ENCODE measurements around the gene GBP5.

DNA sequence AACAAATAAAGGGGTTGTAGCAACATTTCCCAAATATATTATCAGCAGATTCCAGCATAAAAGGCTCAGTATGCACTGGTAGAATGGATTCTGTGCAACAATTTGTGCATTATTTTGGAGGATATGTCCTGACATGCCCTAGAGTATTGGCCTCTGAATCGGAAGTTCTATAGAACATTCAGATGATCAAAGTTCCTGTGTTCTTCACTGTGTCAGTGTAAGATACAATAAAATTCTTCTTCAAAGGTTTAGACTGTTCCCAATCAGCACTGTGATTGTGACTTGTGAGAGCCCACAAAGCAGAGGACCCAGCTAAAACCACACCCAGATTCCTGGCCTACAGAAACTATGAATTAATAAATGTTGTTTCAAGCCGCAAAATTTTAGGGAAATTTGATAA lies 33.6 kb upstream of the GBP5 start:
- TF ChIP-seq, protein P1, sequence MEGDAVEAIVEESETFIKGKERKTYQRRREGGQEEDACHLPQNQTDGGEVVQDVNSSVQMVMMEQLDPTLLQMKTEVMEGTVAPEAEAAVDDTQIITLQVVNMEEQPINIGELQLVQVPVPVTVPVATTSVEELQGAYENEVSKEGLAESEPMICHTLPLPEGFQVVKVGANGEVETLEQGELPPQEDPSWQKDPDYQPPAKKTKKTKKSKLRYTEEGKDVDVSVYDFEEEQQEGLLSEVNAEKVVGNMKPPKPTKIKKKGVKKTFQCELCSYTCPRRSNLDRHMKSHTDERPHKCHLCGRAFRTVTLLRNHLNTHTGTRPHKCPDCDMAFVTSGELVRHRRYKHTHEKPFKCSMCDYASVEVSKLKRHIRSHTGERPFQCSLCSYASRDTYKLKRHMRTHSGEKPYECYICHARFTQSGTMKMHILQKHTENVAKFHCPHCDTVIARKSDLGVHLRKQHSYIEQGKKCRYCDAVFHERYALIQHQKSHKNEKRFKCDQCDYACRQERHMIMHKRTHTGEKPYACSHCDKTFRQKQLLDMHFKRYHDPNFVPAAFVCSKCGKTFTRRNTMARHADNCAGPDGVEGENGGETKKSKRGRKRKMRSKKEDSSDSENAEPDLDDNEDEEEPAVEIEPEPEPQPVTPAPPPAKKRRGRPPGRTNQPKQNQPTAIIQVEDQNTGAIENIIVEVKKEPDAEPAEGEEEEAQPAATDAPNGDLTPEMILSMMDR (IDR thresholded peaks at IDR 0.05) = no peak
- no peak for TF ChIP-seq POLR2A (IDR thresholded peaks at IDR 0.05)

All from esophagus squamous epithelium (tissue), 4 donors.